AG09309 (cell line): Measurements from ENCODE around the gene MOB3B.

Experiments used
- DNase-seq: peaks from one replicate; pipeline ENCODE4 v3.0.0-alpha.2; 2010; ENCODE audit warnings: low read depth
- H3K4me3 ChIP-seq: 2 replicates; pipeline ENCODE4 v1.5.1; 2011; ENCODE audit warnings: mild to moderate bottlenecking, low read depth, low read length, moderate library complexity; ENCODE audit not compliant: control insufficient read depth
- CTCF ChIP-seq: IDR thresholded peaks from 2 replicates; pipeline ENCODE4 v1.5.1; 2011; ENCODE audit warnings: mild to moderate bottlenecking, low read depth, low read length, inconsistent platforms; ENCODE audit not compliant: insufficient read depth, control insufficient read depth; ENCODE audit errors: missing control alignments

Gene MOB3B

DNA sequence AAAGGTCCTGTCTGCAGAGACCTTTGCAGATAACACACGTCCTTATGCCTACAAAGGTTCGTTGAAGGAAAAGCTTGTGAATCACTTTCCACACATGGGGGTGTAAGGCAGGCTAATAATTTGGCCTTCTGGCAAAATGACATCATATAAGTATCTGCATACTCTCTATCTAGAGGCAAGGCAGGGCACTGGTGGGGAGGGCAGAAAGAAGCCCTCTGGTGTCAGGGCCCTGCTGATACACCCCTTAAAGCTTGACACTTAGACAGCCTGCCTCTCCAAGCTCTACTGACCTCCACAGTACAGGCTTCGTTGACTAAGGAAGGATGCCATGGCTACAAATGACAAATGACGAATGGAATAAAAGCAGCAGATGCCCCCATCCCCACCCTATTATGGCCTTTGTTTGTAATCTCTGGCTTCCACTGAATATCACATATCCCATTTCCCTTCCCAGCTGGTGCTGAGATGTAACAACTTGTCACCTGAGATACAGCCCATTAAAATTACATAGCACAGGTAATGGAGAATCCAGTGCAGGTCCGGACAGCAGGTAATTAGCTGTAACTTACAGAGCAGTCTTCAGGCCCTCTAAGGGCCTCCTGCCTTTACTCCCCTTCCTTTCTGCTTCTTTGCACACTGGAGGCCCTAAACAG is 82.5 kb downstream of the MOB3B start:
- H3K4me3 ChIP-seq = no peak overlapping the region
- TF ChIP-seq CTCF = no peak
- DNase-seq = no peak

DNA sequence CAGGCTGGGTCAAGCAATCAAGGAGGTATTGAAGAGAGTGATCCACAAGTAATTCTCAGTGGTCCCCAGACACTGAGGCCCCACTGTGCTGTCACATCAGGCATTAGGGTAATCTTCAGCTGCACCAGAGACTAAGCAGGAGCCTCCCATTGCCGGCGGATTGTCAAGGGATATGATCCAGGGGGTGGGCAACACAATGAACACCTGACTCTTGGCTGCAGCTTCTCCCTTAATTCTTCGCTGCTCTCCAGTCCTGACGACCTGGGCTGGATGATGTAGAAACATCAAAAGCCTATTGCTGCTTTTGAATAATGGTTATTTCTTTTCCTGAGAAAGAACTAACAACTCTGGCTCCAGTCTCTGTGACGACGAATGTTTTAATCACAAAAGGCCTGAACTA is 83.9 kb downstream of the MOB3B start:
- H3K4me3 ChIP-seq = no peak overlapping the region
- no peak for TF ChIP-seq CTCF
- DNase-seq = no peak

DNA sequence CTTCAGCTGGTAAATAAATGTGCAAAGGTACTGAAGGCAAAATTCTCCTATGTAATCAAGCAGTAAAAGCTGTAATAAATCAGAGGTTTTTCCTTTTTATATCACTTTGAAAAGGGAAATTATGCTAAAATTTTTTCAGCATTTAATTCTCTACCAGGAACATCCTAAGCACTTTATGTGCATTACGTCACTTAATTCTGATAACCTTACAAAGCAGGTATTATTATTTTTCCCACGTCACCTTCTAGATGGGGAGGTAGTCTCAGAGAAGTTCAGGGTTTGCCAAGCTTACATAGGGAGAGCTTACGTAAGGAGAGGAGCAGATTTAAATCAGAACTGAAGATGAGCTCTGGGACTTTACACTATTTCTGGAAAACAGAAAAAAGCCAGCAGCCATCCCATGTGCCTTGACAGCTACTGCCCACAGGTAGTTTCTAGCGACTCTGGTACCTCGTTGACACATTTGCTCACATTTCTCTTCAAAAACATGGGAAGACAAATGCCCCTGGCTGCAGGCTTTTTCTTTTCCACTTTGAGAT is 84.5 kb downstream of the MOB3B start:
- DNase-seq = no peak
- no peak overlapping the region for H3K4me3 ChIP-seq
- no peak for TF ChIP-seq CTCF

DNA sequence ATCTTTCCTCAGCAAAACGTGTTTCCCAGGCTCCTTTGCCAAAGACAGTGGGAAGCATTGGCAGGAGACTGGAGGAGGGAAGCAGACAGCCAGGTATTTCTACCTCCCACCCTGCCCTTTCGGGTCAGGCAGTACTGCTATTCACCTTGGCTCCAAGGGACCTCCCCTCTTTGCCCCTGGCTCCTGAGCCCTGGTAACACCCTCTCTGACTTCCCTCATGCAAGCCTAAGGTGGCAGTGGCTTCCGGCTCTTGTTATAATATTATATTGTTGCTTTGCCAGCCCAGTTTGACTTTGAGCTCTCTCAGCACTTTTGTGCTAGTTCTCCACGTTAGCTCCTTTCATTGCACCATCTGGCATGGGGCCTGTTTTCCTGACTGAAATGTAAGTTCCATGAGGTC is 87.2 kb downstream of the MOB3B start:
- no peak for DNase-seq
- no peak for TF ChIP-seq CTCF
- H3K4me3 ChIP-seq = no peak overlapping the region

DNA sequence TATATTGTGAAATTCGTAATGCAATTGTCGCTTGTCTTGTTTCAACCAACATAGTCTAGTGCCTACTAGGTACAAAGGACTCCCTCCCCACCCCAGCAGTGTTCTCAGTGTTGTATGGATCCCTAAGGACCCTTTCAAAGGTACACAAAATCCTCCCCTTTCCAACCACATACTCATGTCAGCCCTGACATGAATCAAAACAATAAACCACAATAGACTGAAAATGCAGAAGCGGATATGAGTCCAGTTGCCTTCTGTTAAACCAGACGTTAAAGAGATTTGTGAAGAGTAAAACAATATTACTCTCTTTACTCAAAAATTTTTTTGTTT is 87.9 kb downstream of the MOB3B start:
- no peak for DNase-seq
- H3K4me3 ChIP-seq = no peak overlapping the region
- TF ChIP-seq CTCF = no peak

GRCh38 chr9:27440888-27441740 is 88.5 kb downstream of the MOB3B start:
- DNase-seq = no peak
- no peak for TF ChIP-seq CTCF
- no peak overlapping the region for H3K4me3 ChIP-seq
